H9 (cell line): ENCODE results near the gene AP1AR. TPM values are rescaled to one million over a fixed set of nuclear protein-coding genes. Genes with fewer than 3 reads are reported as not detected.

Source experiments
- DNase-seq: peaks from one replicate; pipeline ENCODE4 v3.0.0-alpha.2; 2017
- H2AFZ ChIP-seq: one replicate; pipeline ENCODE4 v1.6.1; 2013; ENCODE audit warnings: mild to moderate bottlenecking, low read length, control low read depth, moderate library complexity
- H2AK5ac ChIP-seq: 2 replicates; pipeline ENCODE4 v1.6.1; 2013; ENCODE audit warnings: low read length, control low read depth, mixed read lengths; ENCODE audit not compliant: insufficient read length
- H2BK120ac ChIP-seq: one replicate; pipeline ENCODE4 v1.6.1; 2013; ENCODE audit warnings: low read depth, mild to moderate bottlenecking, low read length, control low read depth, inconsistent platforms; ENCODE audit not compliant: poor library complexity, severe bottlenecking
- H2BK12ac ChIP-seq: 2 replicates; pipeline ENCODE4 v1.6.1; 2013; ENCODE audit warnings: low read length, control low read depth, mixed read lengths, low read depth; ENCODE audit not compliant: insufficient read length
- H2BK15ac ChIP-seq: 2 replicates; pipeline ENCODE4 v1.6.1; 2013; ENCODE audit warnings: low read depth, low read length, control low read depth
- H2BK20ac ChIP-seq: one replicate; pipeline ENCODE4 v1.6.1; 2013; ENCODE audit warnings: low read depth, mild to moderate bottlenecking, low read length, control low read depth, inconsistent platforms; ENCODE audit not compliant: poor library complexity, severe bottlenecking
- H2BK5ac ChIP-seq: 2 replicates; pipeline ENCODE4 v1.6.1; 2013; ENCODE audit warnings: low read length, control low read depth, mixed read lengths; ENCODE audit not compliant: insufficient read length
- H3K14ac ChIP-seq: 2 replicates; pipeline ENCODE4 v1.6.1; 2013; ENCODE audit warnings: low read length, control low read depth; ENCODE audit not compliant: insufficient read depth
- H3K18ac ChIP-seq: 2 replicates; pipeline ENCODE4 v1.6.1; 2013; ENCODE audit warnings: low read depth, mild to moderate bottlenecking, mixed read lengths, low read length, control low read depth; ENCODE audit not compliant: insufficient read length
- H3K23ac ChIP-seq: 2 replicates; pipeline ENCODE4 v1.6.1; 2013; ENCODE audit warnings: low read length, control low read depth, mixed read lengths, low read depth; ENCODE audit not compliant: insufficient read length
- H3K23me2 ChIP-seq: 2 replicates; pipeline ENCODE4 v1.6.1; 2013; ENCODE audit warnings: low read depth, mild to moderate bottlenecking, mixed read lengths, low read length, control low read depth; ENCODE audit not compliant: insufficient read length, poor library complexity, severe bottlenecking
- H3K27ac ChIP-seq: 2 replicates; pipeline ENCODE4 v1.5.1; 2013; ENCODE audit warnings: low read length, control low read depth, mixed read lengths, low read depth; ENCODE audit not compliant: insufficient read length
- H3K27me3 ChIP-seq: 2 replicates; pipeline ENCODE4 v1.6.1; 2013; ENCODE audit warnings: low read length, control low read depth, inconsistent platforms; ENCODE audit not compliant: insufficient read depth
- H3K4ac ChIP-seq: 2 replicates; pipeline ENCODE4 v1.6.1; 2013; ENCODE audit warnings: low read depth, mild to moderate bottlenecking, control low read depth, inconsistent platforms, low read length, moderate library complexity
- H3K4me1 ChIP-seq: 2 replicates; pipeline ENCODE4 v1.6.1; 2013; ENCODE audit warnings: low read length, control low read depth, inconsistent platforms; ENCODE audit not compliant: insufficient read depth
- H3K4me2 ChIP-seq: 2 replicates; pipeline ENCODE4 v1.6.1; 2013; ENCODE audit warnings: low read length, control low read depth, mixed read lengths; ENCODE audit not compliant: insufficient read length, insufficient read depth
- H3K56ac ChIP-seq: 2 replicates; pipeline ENCODE4 v1.6.1; 2013; ENCODE audit warnings: low read depth, mild to moderate bottlenecking, mixed read lengths, low read length, control low read depth; ENCODE audit not compliant: insufficient read length
- H3K79me1 ChIP-seq: 2 replicates; pipeline ENCODE4 v1.6.1; 2013; ENCODE audit warnings: low read depth, mild to moderate bottlenecking, moderate library complexity, low read length, control low read depth, inconsistent platforms; ENCODE audit not compliant: insufficient read depth, poor library complexity, severe bottlenecking
- H3K79me2 ChIP-seq: 2 replicates; pipeline ENCODE4 v1.6.1; 2013; ENCODE audit warnings: low read length, control low read depth, inconsistent platforms; ENCODE audit not compliant: insufficient read depth
- H3K9ac ChIP-seq: 2 replicates; pipeline ENCODE4 v1.6.1; 2013; ENCODE audit warnings: low read length, control low read depth, mixed read lengths; ENCODE audit not compliant: insufficient read length; ENCODE audit errors: extremely low read depth
- H3K9me3 ChIP-seq: one replicate; pipeline ENCODE4 v1.6.1; 2013; ENCODE audit warnings: low read depth, low read length, inconsistent platforms; ENCODE audit not compliant: control insufficient read depth
- H3T11ph ChIP-seq: one replicate; pipeline ENCODE4 v1.6.1; 2013; ENCODE audit warnings: mild to moderate bottlenecking, low read length, control low read depth, inconsistent platforms
- H4K20me1 ChIP-seq: one replicate; pipeline ENCODE4 v1.6.1; 2013; ENCODE audit not compliant: control insufficient read depth, insufficient read length, insufficient read depth
- H4K5ac ChIP-seq: 2 replicates; pipeline ENCODE4 v1.6.1; 2013; ENCODE audit warnings: low read depth, mild to moderate bottlenecking, mixed read lengths, low read length, control low read depth; ENCODE audit not compliant: insufficient read length
- H4K8ac ChIP-seq: replicated peaks from 2 replicates; pipeline ENCODE4 v1.6.1; 2013; ENCODE audit warnings: low read length, control low read depth, mixed read lengths, low read depth; ENCODE audit not compliant: insufficient read length
- H4K91ac ChIP-seq: 2 replicates; pipeline ENCODE4 v1.6.1; 2013; ENCODE audit warnings: low read depth, mild to moderate bottlenecking, moderate library complexity, mixed read lengths, low read length, control low read depth; ENCODE audit not compliant: insufficient read length
- H3K27ac Mint-ChIP-seq, 3 experiments: 2 replicates in 2 of 3; 3 replicates in 1 of 3; pipeline ENCODE4 v1.8.0; 2020 to 2021; ENCODE audit warnings: mixed read lengths in 3 of 3, mild to moderate bottlenecking in 1 of 3, moderate library complexity in 1 of 3
- H3K27me3 Mint-ChIP-seq: 2 replicates; pipeline ENCODE4 v1.8.0; 2021; ENCODE audit warnings: low read depth, mild to moderate bottlenecking, moderate library complexity, mixed read lengths
- H3K36me3 Mint-ChIP-seq, 3 experiments: 2 replicates in 2 of 3; 3 replicates in 1 of 3; pipeline ENCODE4 v1.8.0; 2020 to 2021; ENCODE audit warnings: low read depth in 3 of 3, mixed read lengths in 3 of 3; ENCODE audit not compliant: insufficient read depth in 1 of 3
- H3K4me1 Mint-ChIP-seq, 2 experiments: 2 replicates each; pipeline ENCODE4 v1.8.0; 2020; ENCODE audit warnings: mixed read lengths in 2 of 2
- H3K4me3 Mint-ChIP-seq, 2 experiments: 2 replicates in 1 of 2; 3 replicates in 1 of 2; pipeline ENCODE4 v1.8.0; 2020 to 2021; ENCODE audit warnings: mild to moderate bottlenecking in 2 of 2, mixed read lengths in 2 of 2, moderate library complexity in 1 of 2
- H3K9me3 Mint-ChIP-seq, 2 experiments: 2 replicates in 1 of 2; 3 replicates in 1 of 2; pipeline ENCODE4 v1.8.0; 2020; ENCODE audit warnings: mild to moderate bottlenecking in 2 of 2, mixed read lengths in 2 of 2, moderate library complexity in 1 of 2
- WGBS: extraction: QIAGEN DNeasy Blood & Tissue Kit; methylation state at CpG from one replicate; pipeline ENCODE4 v1.1.7; 2013; ENCODE audit warnings: missing lambda C conversion rate, low lambda C conversion rate, mixed read lengths; ENCODE audit not compliant: insufficient read length; ENCODE audit errors: extremely low coverage; 5-methylcytosine and 5-hydroxymethylcytosine counted together
- total RNA-seq: library from RNA; stranded (reverse); gene quantifications from 2 replicates; pipeline ENCODE4 v1.2.1, GENCODE V29; 2021
- TF ChIP-seq, protein P1 (sequence below): fragments of 200-600 bp; sonication (generic); conservative IDR thresholded peaks from 3 replicates; pipeline ENCODE4 v1.8.0; 2021; ENCODE audit warnings: antibody characterized with exemption, mild to moderate bottlenecking

Gene AP1AR
- total RNA-seq, 1 experiment from 2014 or later: 24.2 TPM

DNA sequence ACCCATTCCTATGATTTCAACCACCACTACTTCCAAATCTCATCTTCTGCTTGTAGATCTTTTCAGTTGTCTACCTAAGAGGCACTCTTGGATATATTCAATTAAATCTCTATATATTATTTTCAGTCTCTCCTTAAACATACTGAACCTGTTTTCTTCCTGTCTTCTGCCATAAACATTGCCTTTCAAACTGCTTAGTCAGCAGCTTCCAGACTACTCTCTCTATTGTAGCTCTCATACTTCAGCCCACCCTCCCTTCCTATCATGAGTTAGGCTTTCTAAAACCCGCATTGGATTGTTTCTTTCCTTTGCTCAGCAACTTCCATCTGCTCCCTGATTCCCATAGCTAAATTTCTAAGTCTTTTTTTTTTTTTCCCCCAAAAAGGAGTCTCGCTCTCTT lies 4.5 kb downstream of the AP1AR start:
- peaks cover 5% of the 10 kb centered on the region for H3K23me2 ChIP-seq
- H2AFZ ChIP-seq: no peak overlapping the region
- H2BK15ac ChIP-seq: no peak overlapping the region
- H4K91ac ChIP-seq: no peak overlapping the region
- no peaks in the 10 kb centered on the region for H3K9me3 ChIP-seq
- H3K27me3 ChIP-seq: no peaks in the 10 kb centered on the region
- no peak overlapping the region for H4K5ac ChIP-seq
- H3K4ac ChIP-seq: no peak overlapping the region
- H3K4me2 ChIP-seq: no peak overlapping the region
- no peak overlapping the region for H2BK120ac ChIP-seq
- H3K4me1 ChIP-seq: 0 out of 2 replicates have a peak, but pooled peaks cover 2% of the 10 kb centered on the region
- no peak overlapping the region for H2BK20ac ChIP-seq
- no peak overlapping the region for H3K14ac ChIP-seq
- peaks cover 2% of the 10 kb centered on the region for H4K20me1 ChIP-seq
- H4K8ac ChIP-seq: no peak overlapping the region
- Mint-ChIP-seq H3K27ac (peak overlapping the region in 1 of 3 experiments; percentile 13; a peak in 1 of 7 replicates), H3K9me3 (no peaks in the 10 kb centered on the region; a peak in 1 of 5 replicates), H3K4me1 (peaks cover 18 to 38% of the 10 kb centered on the region in 2 experiments), H3K27me3 (no peaks in the 10 kb centered on the region), H3K36me3 (0 out of 7 replicates have a peak, but pooled peaks cover 0 to 1% (median 0%) of the 10 kb centered on the region in 3 experiments), H3K4me3 (no peak overlapping the region)
- H3K23ac ChIP-seq: no peak overlapping the region
- no peaks in the 10 kb centered on the region for H3K79me1 ChIP-seq
- no CpG with 5 or more reads among the region's 2 CpGs for WGBS
- H3K56ac ChIP-seq: no peak overlapping the region
- no peak overlapping the region for H2AK5ac ChIP-seq
- H2BK5ac ChIP-seq: no peak overlapping the region
- no peak overlapping the region for H3T11ph ChIP-seq
- H2BK12ac ChIP-seq: no peak overlapping the region
- no peak overlapping the region for H3K9ac ChIP-seq
- no peak overlapping the region for H3K18ac ChIP-seq
- TF ChIP-seq, protein P1, sequence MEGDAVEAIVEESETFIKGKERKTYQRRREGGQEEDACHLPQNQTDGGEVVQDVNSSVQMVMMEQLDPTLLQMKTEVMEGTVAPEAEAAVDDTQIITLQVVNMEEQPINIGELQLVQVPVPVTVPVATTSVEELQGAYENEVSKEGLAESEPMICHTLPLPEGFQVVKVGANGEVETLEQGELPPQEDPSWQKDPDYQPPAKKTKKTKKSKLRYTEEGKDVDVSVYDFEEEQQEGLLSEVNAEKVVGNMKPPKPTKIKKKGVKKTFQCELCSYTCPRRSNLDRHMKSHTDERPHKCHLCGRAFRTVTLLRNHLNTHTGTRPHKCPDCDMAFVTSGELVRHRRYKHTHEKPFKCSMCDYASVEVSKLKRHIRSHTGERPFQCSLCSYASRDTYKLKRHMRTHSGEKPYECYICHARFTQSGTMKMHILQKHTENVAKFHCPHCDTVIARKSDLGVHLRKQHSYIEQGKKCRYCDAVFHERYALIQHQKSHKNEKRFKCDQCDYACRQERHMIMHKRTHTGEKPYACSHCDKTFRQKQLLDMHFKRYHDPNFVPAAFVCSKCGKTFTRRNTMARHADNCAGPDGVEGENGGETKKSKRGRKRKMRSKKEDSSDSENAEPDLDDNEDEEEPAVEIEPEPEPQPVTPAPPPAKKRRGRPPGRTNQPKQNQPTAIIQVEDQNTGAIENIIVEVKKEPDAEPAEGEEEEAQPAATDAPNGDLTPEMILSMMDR: no peak
- peaks cover 10% of the 10 kb centered on the region; the same call in 1 of the 2 replicates for H3K79me2 ChIP-seq
- DNase-seq: no peak
- no peak overlapping the region for H3K27ac ChIP-seq
